Measurements from ENCODE around the gene OPRL1.

Gene OPRL1

GRCh38 chr20:64056889-64057627, 22.8 kb upstream of the OPRL1 start:
- no peak for DNase-seq

DNA sequence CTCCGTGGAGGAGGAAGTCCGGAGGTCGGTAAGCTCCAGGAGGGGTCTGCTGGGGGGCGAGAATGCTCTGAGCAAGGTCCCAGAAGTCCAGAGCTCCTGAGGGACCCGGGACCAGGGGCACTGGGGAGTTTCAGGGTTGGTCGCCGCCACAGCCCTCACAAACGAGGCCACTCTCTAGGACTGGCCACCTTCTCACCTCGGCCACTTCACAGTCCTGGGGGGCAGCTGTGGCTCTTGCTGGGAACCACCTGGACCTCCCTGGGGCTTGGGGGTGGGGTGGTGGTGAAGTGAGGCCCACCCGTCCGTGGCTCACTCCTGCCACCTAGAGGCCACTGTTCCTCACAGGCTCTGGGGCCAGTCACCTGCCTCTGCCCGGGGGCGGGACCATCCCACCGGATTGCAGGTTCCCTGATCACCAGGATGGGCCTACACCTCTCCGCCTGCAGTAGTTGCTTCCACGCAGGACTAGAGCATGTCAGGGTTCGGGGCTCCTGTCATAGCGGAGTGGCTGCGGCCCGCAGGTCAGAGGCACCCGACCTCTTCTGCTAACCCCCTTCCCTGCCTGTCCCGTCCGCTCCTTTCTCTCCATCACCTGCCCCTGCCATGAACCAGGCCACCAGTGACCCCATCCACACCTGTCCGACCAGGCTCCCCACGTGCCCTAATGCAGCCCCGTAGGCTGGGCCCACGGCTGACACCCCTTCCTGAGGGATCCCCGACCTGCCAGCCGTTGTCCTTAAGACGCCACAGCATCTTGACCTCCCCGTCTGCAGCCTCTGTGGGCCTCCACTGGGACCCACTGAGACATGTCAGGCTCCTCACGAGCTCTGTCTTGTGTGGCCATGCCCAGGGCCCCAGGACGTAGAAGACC, 22.0 kb upstream of the OPRL1 start:
- peak; percentile 71 for DNase-seq

GRCh38 chr20:64058536-64058935, 21.3 kb upstream of the OPRL1 start:
- no peak for DNase-seq

GRCh38 chr20:64062276-64062595, 17.6 kb upstream of the OPRL1 start:
- DNase-seq, result no peak

GRCh38 chr20:64062596-64063388, 17.1 kb upstream of the OPRL1 start, which contains the start of gene TCEA2:
Gene TCEA2, plus strand, starts transcription at chr20:64063198. Its CDS starts 115 bp downstream, at chr20:64063313.
- peak; percentile 96 for DNase-seq

GRCh38 chr20:64063389-64064144, 16.3 kb upstream of the OPRL1 start:
- peak; percentile 24 for DNase-seq

DNA sequence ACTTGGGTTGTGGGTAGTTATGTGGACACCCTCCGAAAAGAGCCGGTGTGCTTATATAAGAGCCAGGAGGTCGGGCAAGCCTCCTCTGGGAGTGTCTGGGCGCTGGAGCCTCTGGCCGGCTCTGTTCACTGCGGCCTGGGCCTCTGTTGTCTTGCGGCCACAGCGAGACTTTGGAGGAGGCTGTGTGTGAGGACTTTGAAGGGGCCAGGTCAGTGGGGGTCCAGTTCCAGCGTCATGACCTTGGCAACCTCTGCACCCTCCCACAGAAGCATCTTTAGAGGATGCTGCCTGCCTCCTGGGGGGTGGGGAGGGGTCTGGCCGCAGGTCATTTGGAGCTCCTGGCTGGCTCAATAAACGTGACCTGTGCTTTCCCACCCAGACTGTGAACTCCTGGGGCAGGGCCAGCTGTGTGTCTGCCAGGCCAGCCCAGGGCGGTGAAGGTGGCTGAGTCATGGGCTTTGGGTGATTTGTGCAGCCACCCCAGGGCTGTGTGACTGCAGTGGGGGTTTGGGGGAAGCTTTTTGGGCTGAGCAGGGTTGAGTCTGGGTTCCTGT, 15.7 kb upstream of the OPRL1 start:
- DNase-seq, result no peak

GRCh38 chr20:64065062-64065973, 14.6 kb upstream of the OPRL1 start:
- DNase-seq, result no peak

- DNase-seq, result no peak
Measured at GRCh38 chr20:64065974-64066343, 13.9 kb upstream of the OPRL1 start.

- no peak for DNase-seq
Measured at GRCh38 chr20:64067005-64067632, 12.8 kb upstream of the OPRL1 start.

GRCh38 chr20:64067733-64068307, 12.1 kb upstream of the OPRL1 start:
- no peak for DNase-seq

GRCh38 chr20:64068386-64069208, 11.3 kb upstream of the OPRL1 start:
- no peak for DNase-seq

- DNase-seq, result no peak
Measured at GRCh38 chr20:64069209-64069613, 10.7 kb upstream of the OPRL1 start.

DNA sequence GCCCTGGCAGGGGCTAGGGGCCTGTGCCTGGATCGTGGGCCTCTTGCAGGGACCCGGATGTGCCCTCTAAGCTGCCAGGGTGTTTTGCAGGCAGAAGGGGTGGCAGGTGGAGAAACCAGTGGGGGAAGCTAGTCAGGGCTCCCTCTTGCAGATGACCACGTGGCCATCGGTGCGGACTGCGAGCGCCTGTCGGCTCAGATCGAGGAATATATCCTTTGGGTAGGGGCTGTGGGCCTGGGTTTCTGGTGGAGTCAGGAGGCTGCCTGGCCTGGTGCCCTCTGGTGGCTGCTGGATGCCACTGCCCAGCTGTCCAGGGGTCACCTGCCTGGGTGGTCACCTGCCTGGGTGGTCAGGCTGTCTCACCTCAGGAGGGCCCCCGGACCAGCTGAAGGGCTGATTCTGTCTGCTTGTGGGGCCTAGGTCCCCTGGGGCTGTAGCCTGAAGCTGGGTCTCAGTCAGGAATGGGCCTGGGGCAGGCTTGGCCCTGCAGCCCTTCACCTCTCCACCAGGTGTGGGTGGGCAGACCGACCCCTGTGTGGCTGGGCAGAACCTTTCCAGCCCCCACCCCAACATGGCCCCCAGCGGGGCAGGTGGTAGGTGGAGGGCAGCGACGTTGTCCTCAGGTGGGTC, 10.2 kb upstream of the OPRL1 start:
- DNase-seq, result no peak

GRCh38 chr20:64070244-64070993, 9.5 kb upstream of the OPRL1 start:
- DNase-seq, result no peak

GRCh38 chr20:64071341-64072332, 8.2 kb upstream of the OPRL1 start:
- no peak for DNase-seq
